Fibroblast of skin of right biceps (primary cell): Measurements from ENCODE around the gene SYT6.

ENCODE experiments used
- DNase-seq: peaks from one replicate; pipeline ENCODE4 v3.0.0-alpha.2; 2013

SYT6 gene, protein sequence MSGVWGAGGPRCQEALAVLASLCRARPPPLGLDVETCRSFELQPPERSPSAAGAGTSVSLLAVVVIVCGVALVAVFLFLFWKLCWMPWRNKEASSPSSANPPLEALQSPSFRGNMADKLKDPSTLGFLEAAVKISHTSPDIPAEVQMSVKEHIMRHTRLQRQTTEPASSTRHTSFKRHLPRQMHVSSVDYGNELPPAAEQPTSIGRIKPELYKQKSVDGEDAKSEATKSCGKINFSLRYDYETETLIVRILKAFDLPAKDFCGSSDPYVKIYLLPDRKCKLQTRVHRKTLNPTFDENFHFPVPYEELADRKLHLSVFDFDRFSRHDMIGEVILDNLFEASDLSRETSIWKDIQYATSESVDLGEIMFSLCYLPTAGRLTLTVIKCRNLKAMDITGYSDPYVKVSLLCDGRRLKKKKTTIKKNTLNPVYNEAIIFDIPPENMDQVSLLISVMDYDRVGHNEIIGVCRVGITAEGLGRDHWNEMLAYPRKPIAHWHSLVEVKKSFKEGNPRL

DNA sequence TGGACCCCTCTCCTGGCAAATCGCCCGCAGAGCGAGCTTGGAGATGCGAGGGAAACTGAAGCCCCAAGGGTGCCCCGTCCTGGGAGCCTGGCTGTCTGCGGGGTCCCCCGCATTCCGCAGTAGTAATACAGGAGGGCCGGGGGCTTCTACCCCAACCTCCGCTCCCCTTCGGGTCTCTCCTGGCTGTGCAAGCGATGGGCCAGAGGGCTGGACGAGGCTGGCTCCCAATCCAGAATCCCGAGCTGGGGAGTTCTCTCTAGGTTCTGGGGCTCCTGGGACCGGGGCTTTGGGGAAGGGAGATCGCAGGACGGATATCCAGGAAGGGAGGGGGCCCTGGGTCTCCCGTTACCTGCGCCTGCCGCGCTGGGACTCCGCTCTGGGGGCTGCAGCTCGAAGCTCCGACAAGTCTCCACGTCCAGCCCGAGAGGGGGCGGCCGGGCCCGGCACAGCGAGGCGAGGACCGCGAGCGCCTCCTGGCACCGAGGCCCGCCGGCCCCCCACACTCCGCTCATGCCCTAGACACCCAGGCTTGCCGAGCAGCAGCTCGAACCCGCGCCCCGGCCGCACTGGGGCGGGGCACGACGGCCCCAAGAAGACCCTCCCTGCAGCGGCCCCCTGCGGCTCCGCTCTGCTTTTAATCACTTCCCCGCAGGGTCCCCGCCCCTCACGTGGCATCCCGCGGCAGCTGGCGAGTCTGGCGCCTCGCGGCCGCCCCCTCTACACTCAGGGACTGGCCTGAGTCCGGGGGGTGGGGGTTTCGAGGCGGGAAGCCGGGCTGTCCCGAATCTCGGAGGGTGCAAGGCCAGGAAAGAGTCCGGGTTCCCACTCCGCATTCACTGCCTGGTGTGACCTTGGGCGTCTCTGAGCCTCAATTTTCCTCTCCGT is at the start of gene SYT6:
TSS of gene SYT6 (minus strand) at position 609 of the 885 bp plus-strand sequence. CDS start at position 512, 97 bp downstream.
- DNase-seq: peak; percentile 18

DNA sequence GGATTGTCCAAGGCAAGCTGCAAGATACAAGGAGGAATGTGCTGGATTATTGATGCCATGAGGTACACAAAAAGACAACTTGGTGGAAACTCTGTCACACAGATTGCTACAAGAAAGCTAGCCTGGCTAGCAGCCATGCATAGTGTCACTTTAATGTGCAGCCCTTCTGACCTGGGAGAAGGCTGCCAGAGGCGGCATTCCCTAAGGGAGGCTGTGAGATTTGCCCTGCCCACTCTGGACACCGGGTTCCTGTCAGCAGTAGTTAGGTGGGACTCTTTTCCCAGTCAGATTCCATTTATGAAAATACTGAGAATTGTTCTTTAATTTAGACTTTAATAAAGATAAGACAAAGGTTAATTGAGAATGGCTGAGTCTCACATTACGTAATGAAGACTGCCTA is 47.8 kb upstream of the SYT6 start:
- no peak for DNase-seq

DNA sequence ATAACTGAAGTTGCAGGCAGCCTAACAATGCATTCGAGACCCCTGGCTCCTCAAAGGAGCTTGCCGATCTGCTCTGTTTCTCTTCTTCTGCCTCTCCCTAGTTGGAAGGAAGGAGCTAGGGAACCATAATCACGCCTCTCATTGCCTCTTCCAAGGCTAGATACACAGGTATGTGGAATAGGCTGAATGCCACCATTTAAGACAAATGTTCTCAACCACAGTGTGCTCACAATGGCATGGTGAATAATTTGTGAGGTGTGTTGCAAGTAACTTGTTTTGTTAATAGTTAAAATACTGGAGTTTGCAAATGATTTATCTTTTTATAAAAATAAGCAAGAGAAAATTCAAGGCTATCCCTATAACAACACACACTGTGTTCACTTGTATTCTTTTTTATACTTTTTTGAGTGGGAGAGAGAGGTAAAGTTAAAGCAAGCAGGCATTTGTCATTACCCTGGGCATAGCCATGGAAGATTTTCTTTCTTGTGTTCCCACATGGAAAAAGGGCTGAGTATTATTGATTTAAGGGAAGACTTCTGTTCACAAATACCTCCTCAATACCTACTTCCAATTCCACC is 45.4 kb upstream of the SYT6 start:
- no peak for DNase-seq

DNA sequence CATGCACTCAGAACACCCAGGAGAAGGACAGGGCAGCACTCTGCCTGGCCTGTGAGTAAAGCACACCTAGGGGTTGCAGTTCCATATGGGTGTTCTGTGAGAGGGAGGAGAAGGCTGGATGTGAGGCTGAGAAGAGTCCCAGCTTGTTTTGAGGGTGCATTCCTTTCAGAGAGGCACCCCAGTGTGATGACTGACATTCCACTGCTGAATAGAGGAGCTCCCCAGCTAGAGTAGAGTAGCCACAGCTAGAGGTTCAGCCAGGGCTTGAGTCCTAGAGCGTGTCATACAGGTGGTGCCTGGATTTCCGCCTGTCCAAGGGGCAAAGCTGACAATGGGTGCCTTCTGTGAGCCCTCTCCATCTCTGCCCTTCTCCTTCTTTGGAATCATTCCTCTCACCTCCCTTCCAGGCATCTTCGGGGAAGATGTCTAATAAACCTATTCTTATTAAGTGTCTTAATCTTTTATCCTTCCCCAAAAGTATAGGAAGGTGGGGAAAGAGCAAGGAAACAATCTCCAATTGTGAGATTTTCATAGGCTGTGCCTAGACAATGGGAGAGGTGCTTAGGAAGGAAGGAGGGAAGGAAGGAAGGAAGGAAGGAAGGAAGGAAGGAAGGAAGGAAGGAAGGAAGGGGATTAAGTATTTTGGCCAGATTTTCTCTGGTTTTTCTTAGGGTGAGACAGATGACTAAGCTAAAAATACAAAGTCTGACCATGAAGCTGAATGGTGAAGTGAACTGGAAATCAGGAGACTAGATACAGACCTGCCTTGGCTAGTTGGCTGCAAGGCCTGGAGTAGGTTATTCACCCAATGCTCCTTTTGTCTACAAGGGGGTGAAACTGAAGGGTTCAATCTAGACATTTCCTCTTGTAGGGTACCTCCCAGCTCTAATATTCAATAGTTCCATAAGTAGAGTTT is 43.6 kb upstream of the SYT6 start:
- DNase-seq: no peak

DNA sequence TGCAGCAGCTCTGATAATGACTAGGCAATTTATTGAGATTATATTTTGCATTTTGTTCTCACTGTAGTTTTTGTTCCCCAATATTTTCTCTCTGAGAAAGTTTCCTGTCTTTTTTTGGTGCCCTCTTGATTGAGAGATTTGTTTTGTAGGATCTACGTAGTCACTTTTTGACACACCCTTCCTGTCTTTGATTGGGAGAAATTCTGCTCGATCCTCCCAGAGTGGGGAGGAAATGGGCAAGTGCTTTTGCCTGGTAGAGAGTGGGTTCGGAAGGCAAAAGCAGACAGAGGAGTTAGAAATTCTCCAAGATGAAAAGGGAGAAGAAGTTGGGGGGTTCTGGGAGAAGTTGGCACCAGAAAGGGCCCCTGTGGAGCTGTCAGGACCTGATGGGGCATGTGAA is 42.1 kb upstream of the SYT6 start:
- no peak for DNase-seq

DNA sequence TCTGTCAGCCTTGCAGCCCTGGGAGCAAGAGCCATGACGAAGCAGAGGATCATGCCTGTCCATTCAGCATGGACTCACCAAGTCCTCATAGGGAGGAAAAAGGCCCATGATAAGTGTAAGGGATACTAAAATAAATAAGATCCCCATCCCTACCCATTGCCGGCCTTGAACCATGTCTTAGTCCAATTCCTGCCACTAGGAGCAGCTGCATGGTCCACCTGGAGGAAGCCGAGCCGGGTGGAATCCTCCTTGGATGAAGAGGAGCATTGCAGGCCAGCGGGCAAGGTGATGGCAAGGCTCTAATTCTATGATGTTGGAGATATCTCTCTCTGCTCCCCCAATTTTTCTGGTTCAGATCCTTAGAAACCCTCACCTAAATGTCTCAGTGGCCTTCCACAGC is 38.7 kb upstream of the SYT6 start:
- DNase-seq: no peak

DNA sequence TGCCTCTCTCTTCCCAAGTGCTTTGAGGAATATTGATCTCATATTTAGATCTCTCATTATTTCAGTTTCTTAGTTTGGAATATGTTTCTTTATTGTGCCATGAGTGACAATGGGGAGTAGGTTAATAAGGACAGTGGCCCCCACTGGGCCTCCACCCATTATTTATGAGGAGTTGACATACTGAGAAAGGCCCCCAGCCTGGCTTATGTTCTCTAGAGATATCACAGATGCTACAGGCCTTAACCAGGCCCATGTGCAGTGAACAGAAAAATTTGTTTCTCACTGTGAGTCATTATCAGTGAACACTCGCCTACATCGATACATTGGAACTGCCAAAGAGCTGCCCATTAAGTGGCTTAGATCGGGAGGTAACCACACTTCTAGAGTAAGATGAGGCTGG is 35.7 kb upstream of the SYT6 start:
- no peak for DNase-seq

DNA sequence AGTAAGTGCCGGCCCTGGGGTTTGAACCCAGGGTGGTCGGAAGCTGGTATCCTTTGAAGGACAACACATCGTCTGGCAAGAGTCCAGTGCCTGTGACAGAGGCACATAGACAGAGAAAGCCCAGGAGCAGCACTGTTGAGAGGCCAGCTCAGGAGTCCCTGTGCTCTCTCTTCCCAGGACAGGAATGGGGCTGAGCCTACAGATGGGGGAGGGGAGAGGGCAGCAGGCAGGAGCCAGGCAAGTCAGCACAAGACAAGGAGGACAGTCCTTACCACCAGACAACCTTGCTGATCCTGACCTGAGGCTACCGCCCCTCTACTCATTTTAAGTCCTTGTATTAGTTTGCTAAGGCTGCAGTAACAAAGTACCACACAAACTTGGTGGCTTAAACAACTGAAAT is 27.7 kb upstream of the SYT6 start:
- no peak for DNase-seq

DNA sequence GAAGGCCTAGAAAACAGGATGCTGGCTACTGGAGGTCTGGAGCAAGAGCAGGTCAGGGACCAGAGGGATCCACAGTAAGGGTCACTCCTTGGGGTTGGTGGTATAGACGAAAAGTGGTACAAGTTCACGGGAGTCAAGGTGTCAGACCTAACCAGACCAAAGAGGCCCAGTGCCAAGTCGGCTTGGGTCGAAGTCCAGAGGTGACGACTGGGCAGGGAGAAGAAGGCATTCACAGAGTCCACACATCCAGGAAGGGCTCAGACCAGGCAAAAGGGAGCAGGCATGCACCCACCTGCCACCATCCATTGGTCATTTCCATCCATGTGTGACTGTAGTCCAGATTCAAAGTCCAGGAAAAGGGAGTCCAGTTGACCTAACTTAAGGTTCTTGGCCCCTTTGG is 27.1 kb upstream of the SYT6 start:
- DNase-seq: no peak

DNA sequence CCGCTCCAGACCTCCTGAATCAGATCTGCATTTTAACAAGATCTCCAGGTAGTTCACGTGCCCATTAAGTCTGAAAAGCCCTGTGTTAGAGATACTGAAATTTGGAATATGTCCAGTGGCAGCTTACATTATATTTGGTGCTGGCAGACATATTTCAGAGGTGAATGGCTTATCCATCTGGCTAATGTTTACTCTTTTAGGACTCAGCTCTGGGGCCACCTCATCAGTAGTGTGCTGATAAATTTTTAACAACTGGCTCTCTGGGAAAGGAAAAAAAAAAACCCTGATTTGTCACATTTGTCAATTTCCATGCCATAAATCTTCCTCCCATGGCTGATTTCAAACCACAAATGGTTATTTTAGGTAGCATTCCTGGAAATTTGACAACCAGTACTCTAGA is 25.3 kb upstream of the SYT6 start:
- DNase-seq: no peak

DNA sequence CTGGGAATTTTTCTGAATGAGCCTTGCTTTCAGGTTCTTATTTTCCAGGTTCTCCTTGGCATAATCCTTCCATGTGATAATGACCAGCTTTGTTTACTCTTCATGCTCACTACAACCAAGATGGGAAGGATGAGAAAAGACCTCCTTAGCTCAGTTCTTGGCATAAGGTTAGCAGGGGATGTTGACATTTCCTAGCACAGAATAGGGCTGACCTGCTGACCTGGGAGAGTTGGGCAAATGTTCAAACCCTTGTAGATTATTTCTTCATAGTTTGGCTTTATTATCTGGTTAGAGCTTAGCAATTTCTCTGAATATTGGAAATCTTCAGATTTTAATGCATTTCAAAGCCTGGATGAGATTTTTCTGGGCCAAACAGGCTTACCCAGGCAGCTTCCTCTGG is 23.6 kb upstream of the SYT6 start:
- no peak for DNase-seq

DNA sequence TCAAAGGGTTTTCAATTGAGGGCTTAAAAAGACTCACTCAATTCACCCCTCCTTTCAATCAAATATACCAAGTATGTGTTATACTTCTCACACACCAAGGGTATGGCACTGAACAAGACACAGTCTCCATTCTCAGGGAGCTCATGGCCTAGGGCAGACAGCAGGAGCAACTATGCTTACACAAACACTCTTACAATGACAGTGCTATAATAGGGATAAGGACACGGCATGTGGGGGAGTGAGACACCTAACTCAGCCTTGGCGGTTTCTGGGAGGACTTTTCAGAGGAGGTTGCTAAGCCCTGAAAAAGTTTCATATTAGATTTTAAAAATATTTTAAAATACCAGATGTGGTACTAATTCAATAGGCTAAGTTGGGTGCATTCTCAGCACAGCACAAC is 22.7 kb upstream of the SYT6 start:
- no peak for DNase-seq

DNA sequence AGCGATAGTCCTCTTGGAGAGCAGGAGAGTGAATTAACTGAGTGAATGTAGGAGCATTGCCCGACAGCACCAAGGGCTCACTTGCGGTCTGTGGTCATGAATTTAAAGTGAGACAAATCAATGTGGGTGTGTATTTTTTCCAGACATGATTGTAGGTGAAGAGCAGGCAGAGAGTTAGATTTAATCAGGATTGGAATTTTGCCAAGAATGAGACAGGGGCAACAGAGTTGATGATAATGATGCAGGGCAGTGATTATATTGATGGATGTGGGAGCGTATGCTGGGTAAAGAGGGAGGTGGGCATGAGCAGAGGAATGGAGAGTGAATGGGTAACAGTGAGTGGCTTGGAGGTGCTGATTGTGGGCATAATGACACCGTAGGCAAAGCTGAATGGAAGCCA is 20.0 kb upstream of the SYT6 start:
- DNase-seq: no peak

DNA sequence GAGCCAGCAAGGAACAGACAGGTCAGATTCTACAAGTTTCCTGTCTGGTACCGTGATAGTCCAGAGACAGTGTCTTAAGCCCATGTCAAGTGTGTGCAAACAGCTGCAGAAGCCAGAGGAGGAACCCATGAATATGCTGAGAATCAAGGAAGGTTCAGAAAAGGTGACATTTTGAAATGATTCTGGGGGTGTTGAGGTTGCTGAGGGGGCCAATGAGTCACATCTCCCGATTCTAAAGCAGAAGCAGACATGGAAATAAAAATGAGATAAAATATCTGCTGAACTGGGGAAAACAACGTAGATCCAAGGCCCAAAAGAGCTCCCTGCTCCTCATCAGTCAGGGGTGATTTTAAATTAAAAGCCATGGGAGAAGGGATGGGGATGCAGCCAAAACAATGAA is 15.8 kb upstream of the SYT6 start:
- DNase-seq: no peak

DNA sequence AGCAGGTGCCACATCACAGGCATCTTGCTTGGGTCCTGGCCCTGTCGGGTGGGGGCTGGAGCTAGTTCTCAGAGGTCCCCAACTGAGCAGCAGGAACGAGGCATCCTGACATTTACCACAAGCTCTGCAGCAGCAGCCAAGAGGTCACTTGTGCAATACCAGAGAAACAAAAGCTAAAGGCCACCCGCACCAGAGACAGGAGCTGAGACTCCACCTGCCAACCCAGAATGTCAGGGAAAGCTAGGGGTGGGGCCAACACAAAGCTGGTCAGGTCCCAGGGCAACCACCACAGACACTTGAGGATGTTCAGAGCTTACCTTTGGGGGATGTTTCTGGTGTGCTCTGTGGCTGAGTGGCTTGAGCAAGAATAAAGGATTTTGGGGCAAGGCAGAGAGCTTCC is 13.6 kb upstream of the SYT6 start:
- no peak for DNase-seq

DNA sequence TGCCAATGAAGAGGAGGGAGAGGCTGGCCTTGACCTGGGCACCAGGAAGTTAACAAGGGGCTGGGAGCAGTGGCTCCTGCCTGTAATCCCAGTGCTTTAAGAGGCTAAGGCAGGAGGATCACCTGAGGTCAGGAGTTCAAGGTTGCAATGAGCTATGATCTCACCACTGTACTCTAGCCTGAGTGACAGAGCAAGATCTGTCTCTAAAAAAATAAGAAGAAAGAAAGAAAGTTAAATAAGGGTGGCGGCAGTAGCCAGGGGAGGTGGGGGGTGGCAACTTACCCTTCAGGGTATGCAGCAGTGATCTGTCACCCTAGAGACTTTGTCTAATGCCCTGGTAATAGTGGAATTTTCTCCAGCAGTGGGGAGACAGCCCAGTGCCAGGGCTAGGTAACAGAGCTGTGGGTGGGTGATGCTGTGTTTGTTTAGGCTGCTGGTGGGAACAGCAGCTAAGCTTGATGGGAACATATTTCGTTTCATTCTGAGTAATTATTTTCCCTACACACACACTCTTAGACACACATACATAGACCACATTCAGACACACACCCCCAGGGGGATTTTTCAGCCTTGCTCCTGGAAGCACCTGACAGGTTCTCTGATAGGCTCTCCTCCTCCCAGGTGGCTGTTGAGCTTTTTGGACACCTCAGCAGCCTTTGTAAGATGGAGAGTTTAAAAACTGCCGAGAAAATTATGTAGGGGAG is 11.3 kb upstream of the SYT6 start:
- DNase-seq: no peak

DNA sequence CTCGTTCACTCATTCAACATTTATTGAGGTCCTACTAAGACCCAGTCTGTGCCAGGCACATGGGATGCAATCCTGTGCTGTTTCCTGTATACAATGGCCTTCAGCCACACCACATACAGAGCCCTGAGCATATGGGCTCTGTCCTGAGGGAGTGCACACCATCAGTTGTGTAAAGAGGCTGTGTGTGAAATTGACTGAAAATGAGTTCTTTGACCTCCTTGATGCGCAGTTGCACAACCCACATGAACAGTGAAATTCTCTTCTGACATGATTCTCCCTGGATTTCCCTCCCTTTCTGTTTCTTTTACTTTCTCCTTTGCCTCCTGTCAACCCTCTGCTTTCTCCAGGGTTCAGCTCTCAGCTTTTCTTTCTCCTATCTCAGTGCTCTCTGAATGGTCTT is 6.3 kb upstream of the SYT6 start:
- DNase-seq: no peak

DNA sequence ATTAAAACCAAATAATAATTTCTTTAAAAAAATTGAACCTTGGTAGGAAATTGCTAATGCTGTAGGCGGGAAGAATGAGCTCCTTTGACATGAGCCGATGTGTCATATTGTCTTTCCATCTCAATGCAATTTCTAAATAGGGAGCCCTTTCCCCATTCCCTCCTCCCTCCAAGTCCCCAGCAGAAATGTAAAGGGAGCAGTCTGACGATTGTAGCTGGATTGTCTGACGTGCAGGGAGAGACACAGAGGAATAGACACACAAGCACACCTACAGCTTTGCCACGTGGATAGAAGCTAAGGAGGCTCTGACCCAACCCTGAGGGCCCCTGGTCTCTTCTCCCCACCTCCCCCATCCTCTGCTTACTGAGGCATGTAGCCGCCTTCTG is 3.6 kb upstream of the SYT6 start:
- DNase-seq: no peak

DNA sequence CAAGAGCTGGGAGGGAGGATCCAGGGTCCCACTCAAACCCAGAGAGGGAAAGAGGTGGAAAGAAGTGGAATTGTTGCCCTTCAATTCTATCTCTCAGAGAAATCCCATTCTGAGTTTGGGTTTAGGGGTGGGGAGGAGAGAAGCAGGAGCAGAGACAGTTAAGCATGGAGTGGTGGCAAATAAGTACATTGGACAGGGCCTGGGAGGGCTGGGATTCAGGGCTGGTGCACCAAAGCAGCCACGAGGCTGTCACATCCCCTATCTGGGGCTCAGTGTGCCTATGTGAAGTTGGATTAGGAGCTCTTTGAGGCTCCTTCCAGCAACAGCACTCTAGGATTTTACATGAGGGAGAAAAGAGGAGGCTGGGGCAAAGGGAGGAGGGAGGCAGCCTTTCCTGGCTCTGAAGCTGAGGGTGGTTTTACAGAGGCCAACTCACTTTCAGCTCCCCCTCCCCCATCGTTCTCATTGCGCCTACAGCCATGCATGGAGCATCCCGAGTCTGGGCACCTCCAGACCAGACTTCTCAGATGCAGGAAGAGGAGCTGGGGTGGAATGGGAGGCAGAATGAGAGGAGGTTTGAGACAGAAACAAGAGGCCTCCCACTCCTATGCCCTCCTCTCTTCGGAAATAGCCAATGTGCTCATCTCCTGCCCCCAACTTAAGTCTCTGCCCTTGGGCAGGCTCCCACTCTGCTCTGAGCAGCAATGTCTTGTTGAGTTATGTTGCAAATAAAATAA is 3.0 kb upstream of the SYT6 start:
- DNase-seq: no peak

DNA sequence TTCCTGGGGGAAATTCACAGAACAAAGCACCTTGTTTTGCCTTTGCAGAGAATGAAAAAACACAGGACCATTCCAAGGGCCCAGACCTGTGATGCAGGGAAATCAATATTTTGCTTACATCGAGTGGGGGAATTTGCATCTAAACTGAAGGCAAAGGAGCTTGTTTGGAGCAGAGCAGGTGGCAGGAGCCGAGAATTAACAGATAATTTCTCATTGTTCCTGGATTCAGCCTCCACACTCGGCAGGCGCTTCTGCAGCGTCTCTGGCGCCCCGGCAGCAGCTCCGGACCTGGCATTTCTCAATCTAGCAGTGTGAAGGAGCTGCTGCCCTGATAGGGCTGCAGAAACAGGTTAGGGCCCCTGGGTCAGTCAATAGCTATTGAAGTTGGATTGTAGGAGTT is 2.0 kb upstream of the SYT6 start:
- DNase-seq: no peak

DNA sequence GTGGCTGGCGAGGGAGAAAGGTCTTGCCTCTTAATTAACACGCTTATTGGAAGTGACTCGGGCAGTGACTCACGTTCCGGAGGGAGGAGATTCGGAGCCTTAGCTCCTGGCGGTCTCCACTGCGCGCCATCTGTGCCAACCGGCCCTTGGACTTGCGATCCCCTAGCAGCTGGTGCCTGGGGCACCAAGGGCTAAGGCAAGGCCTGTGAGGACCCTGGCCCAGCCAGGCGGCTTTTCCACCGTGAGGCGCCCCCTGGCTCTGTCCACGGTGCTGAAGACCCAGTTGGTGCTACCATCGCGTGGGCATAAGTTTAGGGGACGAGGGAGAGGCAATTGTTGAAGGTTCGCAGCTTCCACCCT is 1.3 kb upstream of the SYT6 start:
- DNase-seq: peak; percentile 46
